Fibroblast of the conjunctiva (primary cell): ENCODE measurements around the gene NFATC4.

Experiments used
- DNase-seq: peaks from one replicate; pipeline ENCODE4 v3.0.0-alpha.2; 2010; ENCODE audit warnings: low read depth

The NFATC4 gene

GRCh38 chr14:24389226-24389848 is 21.4 kb downstream of the NFATC4 start:
- DNase-seq, result no peak

- DNase-seq, result no peak
Measured at GRCh38 chr14:24390701-24391468, 22.9 kb downstream of the NFATC4 start.

- no peak for DNase-seq
Measured at GRCh38 chr14:24392325-24393091, 24.5 kb downstream of the NFATC4 start.

GRCh38 chr14:24394275-24394674 is 26.3 kb downstream of the NFATC4 start:
- DNase-seq, result no peak

- DNase-seq, result no peak
Measured at GRCh38 chr14:24395609-24396582, 27.9 kb downstream of the NFATC4 start.

GRCh38 chr14:24397639-24398292 is 29.8 kb downstream of the NFATC4 start:
- DNase-seq, result no peak

- DNase-seq, result no peak
Measured at GRCh38 chr14:24398293-24398652, 30.3 kb downstream of the NFATC4 start.

GRCh38 chr14:24398653-24399446 is 30.9 kb downstream of the NFATC4 start, which contains the start of gene NYNRIN:
TSS of gene NYNRIN (plus strand) at chr14:24399003. CDS start at chr14:24399247, 244 bp downstream.
- no peak for DNase-seq

- DNase-seq, result no peak
Measured at GRCh38 chr14:24399447-24399822, 31.5 kb downstream of the NFATC4 start.

- no peak for DNase-seq
Measured at GRCh38 chr14:24399999-24400718, 32.2 kb downstream of the NFATC4 start.

- no peak for DNase-seq
Measured at GRCh38 chr14:24401810-24402702, 34.1 kb downstream of the NFATC4 start.

- no peak for DNase-seq
Measured at GRCh38 chr14:24403294-24403998, 35.5 kb downstream of the NFATC4 start.

- DNase-seq, result no peak
Measured at GRCh38 chr14:24404814-24405213, 36.8 kb downstream of the NFATC4 start.

- no peak for DNase-seq
Measured at GRCh38 chr14:24406416-24406815, 38.4 kb downstream of the NFATC4 start.

- no peak for DNase-seq
Measured at GRCh38 chr14:24407608-24408325, 39.8 kb downstream of the NFATC4 start.

- DNase-seq, result peak; percentile 45
Measured at GRCh38 chr14:24408764-24409163, 40.8 kb downstream of the NFATC4 start.

GRCh38 chr14:24409192-24409591 is 41.2 kb downstream of the NFATC4 start:
- no peak for DNase-seq
